ENCODE data around the gene PARG.
"Not testable (repeated sequence)": the region's sequence is repeated elsewhere in the genome, so short reads cannot be mapped to it uniquely, and the experiment has no call there.

The PARG gene

GRCh38 chr10:49819234-49819958 is 122.4 kb downstream of the PARG start:
- DNase-seq = no peak

DNA sequence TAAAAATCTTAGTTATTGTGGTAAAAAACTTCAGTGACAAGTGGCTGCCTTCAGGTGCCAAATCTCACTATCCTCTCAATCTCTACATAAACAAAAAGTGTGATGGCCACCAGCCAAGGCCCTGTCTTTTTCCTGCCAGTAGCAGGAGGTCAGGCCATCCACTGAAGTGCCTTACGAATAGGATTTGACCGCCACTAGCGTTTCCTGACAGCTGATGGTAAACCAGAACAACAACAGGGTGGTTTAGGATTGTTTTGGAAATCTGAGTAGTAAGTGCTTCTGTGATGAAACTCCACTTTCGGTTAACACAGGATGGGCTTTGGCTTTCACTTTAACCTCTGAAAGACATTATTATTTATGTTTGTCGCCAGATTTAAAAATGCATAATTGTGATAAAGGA is 124.0 kb downstream of the PARG start:
- no peak for DNase-seq

GRCh38 chr10:49803988-49804387 is 137.8 kb downstream of the PARG start:
- no peak for DNase-seq

- no peak for DNase-seq
Observed at GRCh38 chr10:49798275-49798674, 143.6 kb downstream of the PARG start.

DNA sequence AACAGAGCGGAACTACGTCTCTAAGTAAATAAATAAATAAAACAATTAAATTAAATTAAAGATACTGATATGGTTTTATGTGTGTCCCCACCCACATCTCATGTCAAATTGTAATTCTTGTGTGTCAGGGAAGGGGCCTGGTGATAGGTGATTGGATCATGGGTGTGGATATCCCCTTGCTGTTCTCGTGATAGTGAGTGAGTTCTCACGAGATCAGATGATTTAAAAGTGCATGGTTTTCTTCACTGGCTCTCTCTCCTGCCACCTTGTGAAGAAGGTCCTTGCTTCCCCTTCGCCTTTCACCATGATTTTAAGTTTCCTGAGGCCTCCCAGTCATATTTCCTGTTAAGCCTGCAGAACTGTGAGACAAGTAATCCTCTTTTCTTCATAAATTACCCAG is 150.7 kb downstream of the PARG start:
- no peak for DNase-seq

- DNase-seq = no peak
Observed at GRCh38 chr10:49784681-49785080, 157.1 kb downstream of the PARG start.

DNA sequence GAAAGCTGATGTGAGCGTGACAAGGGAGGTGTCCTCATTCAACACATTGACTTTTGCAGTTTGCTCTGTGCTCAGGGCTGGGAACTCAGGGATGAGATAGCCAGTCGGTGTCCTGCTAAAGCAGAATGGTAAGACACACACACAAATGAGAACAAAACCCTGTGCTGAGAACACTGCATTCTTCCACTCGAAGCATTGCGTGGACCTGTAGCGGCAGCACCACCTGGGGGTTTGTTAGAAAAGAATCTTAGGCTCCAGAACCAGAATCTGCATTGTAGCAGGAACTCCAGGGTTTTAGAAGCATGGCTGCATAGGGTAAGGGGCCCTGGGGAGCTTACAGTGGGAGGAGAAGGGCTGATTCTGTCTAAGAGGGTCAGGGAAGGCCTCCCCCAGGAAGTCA is 158.2 kb downstream of the PARG start:
- DNase-seq = no peak

GRCh38 chr10:49781247-49781646 is 160.6 kb downstream of the PARG start:
- no peak for DNase-seq

DNA sequence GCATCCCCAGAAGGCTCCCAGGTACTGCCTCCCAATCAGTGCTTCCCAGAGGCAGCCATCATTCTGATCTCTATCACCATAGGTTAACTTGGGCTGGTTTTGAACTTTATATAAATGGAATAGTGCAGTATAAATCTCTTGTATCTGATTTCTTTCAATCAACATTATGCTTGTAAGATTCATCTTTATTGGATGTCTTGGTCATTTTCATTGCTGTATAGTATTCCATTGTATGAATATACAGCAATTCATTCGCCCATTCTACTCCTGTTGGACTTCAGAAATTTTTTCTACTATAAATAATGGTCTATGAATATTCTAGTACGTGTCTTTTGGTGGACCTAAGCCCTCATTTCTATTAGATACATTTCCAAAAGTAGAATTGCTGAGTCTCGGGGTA is 163.6 kb downstream of the PARG start:
- DNase-seq = no peak

- DNase-seq = no peak
Observed at GRCh38 chr10:49776851-49777250, 165.0 kb downstream of the PARG start.

GRCh38 chr10:49775014-49775413 is 166.8 kb downstream of the PARG start:
- DNase-seq = no peak

- DNase-seq = not testable (repeated sequence)
Observed at GRCh38 chr10:49772944-49773343, 168.9 kb downstream of the PARG start.

DNA sequence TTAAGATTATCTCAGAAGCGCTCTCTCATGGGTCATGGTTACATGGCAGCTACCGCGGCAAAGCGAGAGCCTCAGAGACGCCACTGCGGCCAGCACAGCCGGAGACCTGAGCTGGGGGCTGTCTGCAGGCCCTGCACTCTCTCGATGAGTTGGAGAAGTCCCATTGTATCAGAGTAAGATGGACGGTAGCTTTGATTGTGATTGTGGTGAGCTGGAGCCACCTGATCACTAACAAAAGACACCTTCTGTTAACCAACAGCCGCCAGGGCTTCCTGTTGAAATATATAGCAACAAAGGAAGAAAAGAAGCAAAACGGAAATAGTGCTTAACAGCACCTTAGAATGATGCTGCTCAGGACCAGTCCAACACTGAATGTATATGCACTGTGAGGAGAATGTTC is 170.8 kb downstream of the PARG start:
- not testable (repeated sequence) for DNase-seq

DNA sequence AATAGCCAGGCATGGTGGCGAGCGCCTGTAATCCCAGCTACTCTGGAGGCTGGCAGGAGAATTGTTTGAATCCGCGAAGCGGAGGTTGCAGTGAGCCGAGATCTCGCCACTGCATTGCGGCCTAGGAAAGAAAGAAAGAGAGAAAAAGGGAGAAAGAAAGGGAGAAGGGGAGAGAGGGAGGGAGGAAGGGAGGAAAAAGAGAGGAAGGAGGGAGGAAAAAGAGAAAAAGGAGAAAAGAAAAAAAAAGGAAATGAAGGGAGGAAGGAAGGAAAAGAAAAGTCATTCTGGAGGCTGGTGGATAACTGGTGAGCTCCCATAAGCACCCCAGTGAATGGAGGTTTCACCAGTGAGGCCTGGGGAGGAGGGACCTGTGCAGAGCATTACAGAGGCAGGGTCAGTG is 172.1 kb downstream of the PARG start:
- no peak for DNase-seq

GRCh38 chr10:49768731-49769130 is 173.1 kb downstream of the PARG start:
- DNase-seq = no peak

DNA sequence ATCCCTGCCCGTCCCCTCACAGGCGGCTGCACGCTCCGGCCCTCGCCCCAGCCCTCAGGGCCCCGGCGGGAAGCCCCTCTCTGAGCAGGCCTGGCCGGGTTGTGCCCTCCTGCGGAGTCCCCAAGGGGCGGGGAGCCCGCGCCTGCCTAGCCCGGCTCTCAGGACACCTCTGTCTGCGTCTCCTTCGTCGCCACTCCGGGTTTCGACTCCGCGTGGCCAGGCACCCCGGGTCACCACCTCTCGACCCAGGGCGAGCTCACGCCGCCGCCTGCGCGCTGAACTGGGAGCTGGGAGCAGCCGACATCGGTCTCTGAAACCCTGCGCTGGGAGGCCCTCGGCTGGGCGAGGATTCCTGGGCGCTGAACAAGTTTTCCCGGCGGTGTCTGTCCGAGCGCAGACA is 173.5 kb downstream of the PARG start:
- no peak for DNase-seq

Measured in central memory CD4-positive, alpha-beta T cell (primary cell).